ENCODE results near the gene HILPDA.

- TF ChIP-seq EP300 (IDR thresholded peaks at IDR 0.05; ENCODE audit: borderline replicate concordance), result no peak
- no peak for TF ChIP-seq EGR1 (IDR thresholded peaks at IDR 0.05)
- no peak for TF ChIP-seq RAD21 (IDR thresholded peaks at IDR 0.05; ENCODE audit: low read depth)
- no peak for TF ChIP-seq NFIC (IDR thresholded peaks at IDR 0.05)
Observed at GRCh38 chr7:128421384-128421783, 34.3 kb upstream of the HILPDA start.

All from Ishikawa (cell line).